K562 (cell line): ENCODE results near the gene HSPA5. TPM values are rescaled to one million over a fixed set of nuclear protein-coding genes. Genes with fewer than 3 reads are reported as not detected.
A peak's percentile ranks its signal among the peaks of the same experiment; 100 is the strongest.

Experiments used
- CEBPG ChIP-seq, 3 experiments: fragments of 200-800 bp in 1 of 3; sonication (Bioruptor generic) in 1 of 3; sonication (generic) in 1 of 3; formaldehyde crosslinking in 1 of 3; IDR thresholded peaks in 2 of 3; conservative IDR thresholded peaks in 1 of 3; 2 replicates each; pipeline versions ENCODE4 v1.6.1 to v1.8.0; 2016 to 2022; ENCODE audit warnings: missing compliant biosample characterization in 2 of 3, missing genetic modification characterization in 2 of 3, mild to moderate bottlenecking in 1 of 3, missing genetic modification reagents in 1 of 3
- ELF2 ChIP-seq: fragments of 250-450 bp; sonication (Bioruptor Pico); IDR thresholded peaks from 2 replicates; pipeline ENCODE4 v1.5.0; 2021; ENCODE audit warnings: mild to moderate bottlenecking
- KHSRP ChIP-seq: fragments of 450-650 bp; IDR thresholded peaks from 2 replicates; pipeline ENCODE4 v1.6.1; 2017
- PCBP1 ChIP-seq: fragments of 200-400 bp; formaldehyde crosslinking; IDR thresholded peaks from 2 replicates; pipeline ENCODE4 v1.6.1; 2018; ENCODE audit warnings: mild to moderate bottlenecking, low read depth, low read length; ENCODE audit not compliant: poor library complexity, severe bottlenecking
- PHF8 ChIP-seq: fragments of 200-600 bp; sonication (generic); IDR thresholded peaks from 2 replicates; pipeline ENCODE4 v1.6.1; 2012; ENCODE audit warnings: mixed run types, mild to moderate bottlenecking, inconsistent platforms, low read length, moderate library complexity, borderline replicate concordance
- SMAD3 ChIP-seq: fragments of 450-650 bp; formaldehyde crosslinking; conservative IDR thresholded peaks from 2 replicates; pipeline ENCODE4 v1.4.0; 2020; ENCODE audit warnings: mild to moderate bottlenecking
- SP2 ChIP-seq: IDR thresholded peaks from 2 replicates; pipeline ENCODE4 v1.6.1; 2011; ENCODE audit warnings: mild to moderate bottlenecking, low read depth, low read length, moderate library complexity; ENCODE audit not compliant: poor library complexity, severe bottlenecking; ENCODE audit errors: extremely low read depth
- TCF7 ChIP-seq: sonication (generic); IDR thresholded peaks from 2 replicates; pipeline ENCODE4 v1.6.1; 2016; ENCODE audit warnings: antibody characterized with exemption, borderline replicate concordance
- ZNF79 ChIP-seq: fragments of 250-450 bp; sonication (Bioruptor Pico); IDR thresholded peaks from 2 replicates; pipeline ENCODE4 v1.4.0; 2020; ENCODE audit warnings: low read depth, mild to moderate bottlenecking, moderate library complexity
- polyA plus RNA-seq, 8 experiments: library from polyadenylated mRNA; depleted of rRNA in 4 of 8; stranded (reverse) in 5 of 8; unstranded in 3 of 8; fragments of >200 nt; fragmentation: Nextera tagmentation in 2 of 8; fragmentation: Illumina TruSeq in 1 of 8; extraction: Ambion mirVana in 2 of 8; extraction: Trizol in 1 of 8; gene quantifications; 2 replicates each; pipeline versions ENCODE4 v1.2.1 to v1.2.3, GENCODE V29; 2011 to 2014; ENCODE audit warnings: inconsistent platforms in 1 of 8, missing spikeins in 1 of 8
- total RNA-seq, 7 experiments: library from RNA; depleted of rRNA in 6 of 7; stranded (reverse); fragments of >200 nt in 6 of 7; fragmentation: Illumina TruSeq in 2 of 7; extraction: Trizol in 2 of 7; gene quantifications; 2 replicates each; pipeline versions ENCODE4 v1.2.1 to v1.2.3, GENCODE V29; 2011 to 2021; ENCODE audit warnings: low replicate concordance in 1 of 7
- TF ChIP-seq, protein P1 (sequence below): fragments of 150-350 bp; IDR thresholded peaks from 2 replicates; pipeline ENCODE4 v1.6.1; 2014; ENCODE audit warnings: low read depth, mild to moderate bottlenecking, low read length, borderline replicate concordance
- TF ChIP-seq, protein P2 (sequence below), 2 experiments: IDR thresholded peaks; 2 replicates each; pipeline ENCODE4 v1.6.1; 2011; ENCODE audit warnings: borderline replicate concordance in 1 of 2, control low read depth in 1 of 2, low read depth in 1 of 2, low read length in 1 of 2, mild to moderate bottlenecking in 1 of 2, mixed read lengths in 1 of 2, moderate library complexity in 1 of 2; ENCODE audit not compliant: insufficient read depth in 1 of 2, insufficient read length in 1 of 2, poor library complexity in 1 of 2, severe bottlenecking in 1 of 2; ENCODE audit errors: extremely low read depth in 1 of 2
- TF ChIP-seq, protein P3 (sequence below): sonication (generic); formaldehyde crosslinking; IDR thresholded peaks from 2 replicates; pipeline ENCODE4 v1.8.0; 2022; ENCODE audit warnings: mild to moderate bottlenecking, missing genetic modification reagents, borderline replicate concordance
- TF ChIP-seq, protein P4 (sequence below): sonication (generic); formaldehyde crosslinking; IDR thresholded peaks from 2 replicates; pipeline ENCODE4 v1.8.0; 2022; ENCODE audit warnings: mild to moderate bottlenecking, missing genetic modification reagents

The HSPA5 gene
- total and polyA plus RNA-seq, 9 of the 15 experiments (the other 6 are each of a cell fraction or from before 2014, with no cell fraction given) = 48.0 to 265 (median 113) TPM

DNA sequence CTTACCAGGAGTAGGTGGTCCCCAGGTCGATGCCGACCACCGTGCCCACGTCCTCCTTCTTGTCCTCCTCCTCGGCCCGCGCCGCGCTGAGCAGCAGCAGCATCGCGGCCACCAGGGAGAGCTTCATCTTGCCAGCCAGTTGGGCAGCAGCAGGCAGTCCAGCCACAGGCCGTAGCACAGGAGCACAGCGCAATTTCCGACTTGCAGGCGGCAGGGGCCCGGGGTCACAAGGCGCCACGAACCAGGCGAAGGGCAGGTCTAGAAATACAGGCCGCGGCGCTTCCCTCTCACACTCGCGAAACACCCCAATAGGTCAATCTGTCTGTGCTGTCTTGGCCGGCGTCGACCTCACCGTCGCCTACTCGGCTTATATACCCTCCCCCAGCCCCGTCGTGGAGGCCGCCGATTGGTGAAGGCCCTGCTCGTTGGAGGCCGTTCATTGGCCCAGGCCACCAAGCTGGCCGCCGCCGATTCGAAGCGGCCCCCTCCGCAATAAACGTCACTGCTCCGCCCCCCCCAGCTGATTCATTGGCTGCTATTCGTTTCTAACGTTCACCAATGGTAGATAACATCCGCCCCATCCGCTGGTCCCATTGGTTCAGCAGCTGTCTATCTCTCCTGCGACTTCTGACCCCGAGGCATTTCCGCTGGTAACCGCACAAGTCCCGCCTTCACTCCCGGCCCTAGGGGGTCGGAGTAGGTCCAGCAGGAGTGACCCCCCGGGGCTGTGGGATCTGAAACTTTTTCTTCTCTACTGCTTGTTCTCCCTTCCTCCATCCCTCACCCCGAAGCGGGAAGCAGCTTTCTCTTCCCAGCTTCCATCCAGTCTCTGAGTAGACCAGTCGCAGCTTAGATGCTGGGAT is at the start of gene HSPA5 (continued):
- TF ChIP-seq, protein P1, sequence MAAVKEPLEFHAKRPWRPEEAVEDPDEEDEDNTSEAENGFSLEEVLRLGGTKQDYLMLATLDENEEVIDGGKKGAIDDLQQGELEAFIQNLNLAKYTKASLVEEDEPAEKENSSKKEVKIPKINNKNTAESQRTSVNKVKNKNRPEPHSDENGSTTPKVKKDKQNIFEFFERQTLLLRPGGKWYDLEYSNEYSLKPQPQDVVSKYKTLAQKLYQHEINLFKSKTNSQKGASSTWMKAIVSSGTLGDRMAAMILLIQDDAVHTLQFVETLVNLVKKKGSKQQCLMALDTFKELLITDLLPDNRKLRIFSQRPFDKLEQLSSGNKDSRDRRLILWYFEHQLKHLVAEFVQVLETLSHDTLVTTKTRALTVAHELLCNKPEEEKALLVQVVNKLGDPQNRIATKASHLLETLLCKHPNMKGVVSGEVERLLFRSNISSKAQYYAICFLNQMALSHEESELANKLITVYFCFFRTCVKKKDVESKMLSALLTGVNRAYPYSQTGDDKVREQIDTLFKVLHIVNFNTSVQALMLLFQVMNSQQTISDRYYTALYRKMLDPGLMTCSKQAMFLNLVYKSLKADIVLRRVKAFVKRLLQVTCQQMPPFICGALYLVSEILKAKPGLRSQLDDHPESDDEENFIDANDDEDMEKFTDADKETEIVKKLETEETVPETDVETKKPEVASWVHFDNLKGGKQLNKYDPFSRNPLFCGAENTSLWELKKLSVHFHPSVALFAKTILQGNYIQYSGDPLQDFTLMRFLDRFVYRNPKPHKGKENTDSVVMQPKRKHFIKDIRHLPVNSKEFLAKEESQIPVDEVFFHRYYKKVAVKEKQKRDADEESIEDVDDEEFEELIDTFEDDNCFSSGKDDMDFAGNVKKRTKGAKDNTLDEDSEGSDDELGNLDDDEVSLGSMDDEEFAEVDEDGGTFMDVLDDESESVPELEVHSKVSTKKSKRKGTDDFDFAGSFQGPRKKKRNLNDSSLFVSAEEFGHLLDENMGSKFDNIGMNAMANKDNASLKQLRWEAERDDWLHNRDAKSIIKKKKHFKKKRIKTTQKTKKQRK = peak; percentile 86
- TF ChIP-seq KHSRP (no peak), PCBP1 (peak; percentile 99), PHF8 (peak; percentile 92), CEBPG (CRISPR knock-in tag; IDR thresholded peaks at IDR 0.05) (peak; percentile 61; the same call in 1 of the 2 replicates), CEBPG (tag; conservative IDR thresholded peaks at IDR 0.05 in 1 of 2, IDR thresholded peaks at IDR 0.05 in 1 of 2) (no peak), ZNF79 (CRISPR knock-in tag) (no peak), SP2 (peak; percentile 82), TCF7 (no peak), SMAD3 (peak; percentile 80), ELF2 (CRISPR knock-in tag) (0 out of 2 replicates have a peak, but pooled peaks have one; percentile 42)
- TF ChIP-seq, protein P2, sequence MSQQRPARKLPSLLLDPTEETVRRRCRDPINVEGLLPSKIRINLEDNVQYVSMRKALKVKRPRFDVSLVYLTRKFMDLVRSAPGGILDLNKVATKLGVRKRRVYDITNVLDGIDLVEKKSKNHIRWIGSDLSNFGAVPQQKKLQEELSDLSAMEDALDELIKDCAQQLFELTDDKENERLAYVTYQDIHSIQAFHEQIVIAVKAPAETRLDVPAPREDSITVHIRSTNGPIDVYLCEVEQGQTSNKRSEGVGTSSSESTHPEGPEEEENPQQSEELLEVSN (IDR thresholded peaks at IDR 0.05; ENCODE audit: borderline replicate concordance in 1 of 2, extremely low read depth in 1 of 2, insufficient read depth in 1 of 2, insufficient read length in 1 of 2, low read depth in 1 of 2, low read length in 1 of 2, poor library complexity in 1 of 2, severe bottlenecking in 1 of 2) = peak; percentile 20 to 72
- TF ChIP-seq, protein P3, sequence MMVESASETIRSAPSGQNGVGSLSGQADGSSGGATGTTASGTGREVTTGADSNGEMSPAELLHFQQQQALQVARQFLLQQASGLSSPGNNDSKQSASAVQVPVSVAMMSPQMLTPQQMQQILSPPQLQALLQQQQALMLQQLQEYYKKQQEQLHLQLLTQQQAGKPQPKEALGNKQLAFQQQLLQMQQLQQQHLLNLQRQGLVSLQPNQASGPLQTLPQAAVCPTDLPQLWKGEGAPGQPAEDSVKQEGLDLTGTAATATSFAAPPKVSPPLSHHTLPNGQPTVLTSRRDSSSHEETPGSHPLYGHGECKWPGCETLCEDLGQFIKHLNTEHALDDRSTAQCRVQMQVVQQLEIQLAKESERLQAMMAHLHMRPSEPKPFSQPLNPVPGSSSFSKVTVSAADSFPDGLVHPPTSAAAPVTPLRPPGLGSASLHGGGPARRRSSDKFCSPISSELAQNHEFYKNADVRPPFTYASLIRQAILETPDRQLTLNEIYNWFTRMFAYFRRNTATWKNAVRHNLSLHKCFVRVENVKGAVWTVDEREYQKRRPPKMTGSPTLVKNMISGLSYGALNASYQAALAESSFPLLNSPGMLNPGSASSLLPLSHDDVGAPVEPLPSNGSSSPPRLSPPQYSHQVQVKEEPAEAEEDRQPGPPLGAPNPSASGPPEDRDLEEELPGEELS (CRISPR knock-in tag) = peak; percentile 73; the same call in 1 of the 2 replicates
- TF ChIP-seq, protein P4, sequence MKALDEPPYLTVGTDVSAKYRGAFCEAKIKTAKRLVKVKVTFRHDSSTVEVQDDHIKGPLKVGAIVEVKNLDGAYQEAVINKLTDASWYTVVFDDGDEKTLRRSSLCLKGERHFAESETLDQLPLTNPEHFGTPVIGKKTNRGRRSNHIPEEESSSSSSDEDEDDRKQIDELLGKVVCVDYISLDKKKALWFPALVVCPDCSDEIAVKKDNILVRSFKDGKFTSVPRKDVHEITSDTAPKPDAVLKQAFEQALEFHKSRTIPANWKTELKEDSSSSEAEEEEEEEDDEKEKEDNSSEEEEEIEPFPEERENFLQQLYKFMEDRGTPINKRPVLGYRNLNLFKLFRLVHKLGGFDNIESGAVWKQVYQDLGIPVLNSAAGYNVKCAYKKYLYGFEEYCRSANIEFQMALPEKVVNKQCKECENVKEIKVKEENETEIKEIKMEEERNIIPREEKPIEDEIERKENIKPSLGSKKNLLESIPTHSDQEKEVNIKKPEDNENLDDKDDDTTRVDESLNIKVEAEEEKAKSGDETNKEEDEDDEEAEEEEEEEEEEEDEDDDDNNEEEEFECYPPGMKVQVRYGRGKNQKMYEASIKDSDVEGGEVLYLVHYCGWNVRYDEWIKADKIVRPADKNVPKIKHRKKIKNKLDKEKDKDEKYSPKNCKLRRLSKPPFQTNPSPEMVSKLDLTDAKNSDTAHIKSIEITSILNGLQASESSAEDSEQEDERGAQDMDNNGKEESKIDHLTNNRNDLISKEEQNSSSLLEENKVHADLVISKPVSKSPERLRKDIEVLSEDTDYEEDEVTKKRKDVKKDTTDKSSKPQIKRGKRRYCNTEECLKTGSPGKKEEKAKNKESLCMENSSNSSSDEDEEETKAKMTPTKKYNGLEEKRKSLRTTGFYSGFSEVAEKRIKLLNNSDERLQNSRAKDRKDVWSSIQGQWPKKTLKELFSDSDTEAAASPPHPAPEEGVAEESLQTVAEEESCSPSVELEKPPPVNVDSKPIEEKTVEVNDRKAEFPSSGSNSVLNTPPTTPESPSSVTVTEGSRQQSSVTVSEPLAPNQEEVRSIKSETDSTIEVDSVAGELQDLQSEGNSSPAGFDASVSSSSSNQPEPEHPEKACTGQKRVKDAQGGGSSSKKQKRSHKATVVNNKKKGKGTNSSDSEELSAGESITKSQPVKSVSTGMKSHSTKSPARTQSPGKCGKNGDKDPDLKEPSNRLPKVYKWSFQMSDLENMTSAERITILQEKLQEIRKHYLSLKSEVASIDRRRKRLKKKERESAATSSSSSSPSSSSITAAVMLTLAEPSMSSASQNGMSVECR = peak; percentile 91
